A549 (cell line): Measurements from ENCODE around the gene SH3RF3. TPM values are rescaled to one million over a fixed set of nuclear protein-coding genes. Genes with fewer than 3 reads are reported as not detected.

Source experiments
- ATAC-seq, 2 experiments: fragments of 200-7000 bp in 1 of 2; fragments of >200 bp in 1 of 2; cut with Nextera tagmentation in 1 of 2; cut with Tn5 transposase in 1 of 2; 3 replicates each; pipeline versions ENCODE4 v1.8.0 to v1.9.1; 2018 to 2020; ENCODE audit warnings: mild to moderate bottlenecking in 1 of 2, moderate library complexity in 1 of 2
- CTCF ChIA-PET: fragments of 300-600 bp; sonication (Branson Sonifier 250); formaldehyde crosslinking; extraction: SDS; loops from one replicate; lab custom pipeline; 2021; ENCODE audit warnings: antibody characterized with exemption, inconsistent platforms; lab: Yijun Ruan, JAX
- POLR2A ChIA-PET: fragments of 350-600 bp; formaldehyde crosslinking; extraction: SDS; loops from one replicate; lab custom pipeline; 2021; ENCODE audit warnings: antibody characterized with exemption, inconsistent platforms; lab: Yijun Ruan, JAX
- DNase-seq, 2 experiments: peaks; one replicate each; pipeline versions ENCODE4 v3.0.0 to v3.0.0-alpha.2; 2011 to 2016; ENCODE audit warnings: low read depth in 1 of 2, low spot score in 1 of 2
- FAIRE-seq: peaks from 2 replicates; lab custom pipeline; 2011; peaks lifted over from hg19 to GRCh38; lab: Jason Lieb, UNC
- H3K27ac ChIP-seq, 2 experiments: fragments of >200 bp; sonication (Bioruptor Twin); formaldehyde crosslinking; 3 replicates each; pipeline ENCODE4 v1.5.1; 2016 to 2017
- H3K4me1 ChIP-seq: fragments of >200 bp; sonication (Bioruptor Twin); formaldehyde crosslinking; 3 replicates; pipeline ENCODE4 v1.6.1; 2016
- H3K4me2 ChIP-seq: fragments of >200 bp; sonication (Bioruptor Twin); formaldehyde crosslinking; 3 replicates; pipeline ENCODE4 v1.6.1; 2016
- H3K4me3 ChIP-seq: fragments of >200 bp; sonication (Bioruptor Twin); formaldehyde crosslinking; 3 replicates; pipeline ENCODE4 v1.5.1; 2016
- H3K9me3 ChIP-seq: fragments of >200 bp; sonication (Bioruptor Twin); formaldehyde crosslinking; 3 replicates; pipeline ENCODE4 v1.6.1; 2016
- BHLHE40 ChIP-seq: IDR thresholded peaks from 2 replicates; pipeline ENCODE4 v1.6.1; 2012; ENCODE audit warnings: low read depth, low read length, inconsistent platforms
- CHD2 ChIP-seq: fragments of 150-350 bp; IDR thresholded peaks from 2 replicates; pipeline ENCODE4 v1.6.1; 2014; ENCODE audit warnings: low read length; ENCODE audit not compliant: partially characterized antibody
- CTCF ChIP-seq: fragments of >200 bp; sonication (Bioruptor Twin); formaldehyde crosslinking; IDR thresholded peaks from 3 replicates; pipeline ENCODE4 v1.5.1; 2016
- EHMT2 ChIP-seq: fragments of 200-600 bp; sonication (generic); IDR thresholded peaks from 2 replicates; pipeline ENCODE4 v1.6.1; 2016; ENCODE audit warnings: antibody characterized with exemption, low read depth, mild to moderate bottlenecking, moderate library complexity
- ELK1 ChIP-seq: fragments of 150-350 bp; IDR thresholded peaks from 2 replicates; pipeline ENCODE4 v1.6.1; 2014; ENCODE audit warnings: low read depth, mild to moderate bottlenecking, low read length
- ESRRA ChIP-seq: fragments of 150-350 bp; IDR thresholded peaks from 2 replicates; pipeline ENCODE4 v1.6.1; 2014; ENCODE audit warnings: mild to moderate bottlenecking, low read length, borderline replicate concordance
- MAFK ChIP-seq: fragments of 450-650 bp; IDR thresholded peaks from 2 replicates; pipeline ENCODE4 v1.6.1; 2014; ENCODE audit not compliant: partially characterized antibody
- MAX ChIP-seq: IDR thresholded peaks from 2 replicates; pipeline ENCODE4 v1.6.1; 2012
- NPAS2 ChIP-seq: fragments of 250-450 bp; sonication (Bioruptor Pico); IDR thresholded peaks from 2 replicates; pipeline ENCODE4 v1.8.0; 2022; ENCODE audit warnings: mild to moderate bottlenecking, moderate library complexity, borderline replicate concordance
- PBX3 ChIP-seq: IDR thresholded peaks from 2 replicates; pipeline ENCODE4 v1.6.1; 2012
- REST ChIP-seq: fragments of 200-600 bp; sonication (generic); IDR thresholded peaks from 2 replicates; pipeline ENCODE4 v1.6.1; 2016; ENCODE audit warnings: antibody characterized with exemption, mild to moderate bottlenecking, moderate library complexity
- SMC3 ChIP-seq: fragments of >200 bp; sonication (Bioruptor Twin); formaldehyde crosslinking; IDR thresholded peaks from 3 replicates; pipeline ENCODE4 v1.6.1; 2018; ENCODE audit warnings: inconsistent platforms
- TP53 ChIP-seq: fragments of 250-450 bp; sonication (Bioruptor Pico); IDR thresholded peaks from 2 replicates; pipeline ENCODE4 v1.5.0; 2021; ENCODE audit warnings: mild to moderate bottlenecking, moderate library complexity
- USF2 ChIP-seq: fragments of 450-650 bp; IDR thresholded peaks from 2 replicates; pipeline ENCODE4 v1.6.1; 2014; ENCODE audit warnings: antibody characterized with exemption
- WGBS: methylation state at CpG from one replicate; pipeline ENCODE4 v1.1.6; 2017; ENCODE audit errors: missing lambda C conversion rate; 5-methylcytosine and 5-hydroxymethylcytosine counted together
- polyA plus RNA-seq, 4 experiments: library from polyadenylated mRNA; depleted of rRNA in 3 of 4; stranded (reverse); fragments of >200 nt; fragmentation: RNase III in 1 of 4; extraction: RNeasy Plus Mini Kit Qiagen cat#74134 plus additional on column Dnase treatment in 1 of 4; gene quantifications; 2 replicates in 3 of 4; 3 replicates in 1 of 4; pipeline ENCODE4 v1.2.3, GENCODE V29; 2011 to 2017

The SH3RF3 gene
- polyA plus RNA-seq, 2 of the 4 experiments (the other 2 are of a cell fraction): 0.04 to 0.21 TPM

- no peak for TF ChIP-seq ESRRA
- TF ChIP-seq EHMT2: no peak
- no peak for TF ChIP-seq MAFK
- TF ChIP-seq TP53 (CRISPR knock-in tag): no peak
- no peak for TF ChIP-seq ELK1
- no peak for TF ChIP-seq PBX3
- no peak for TF ChIP-seq MAX
- no peak for TF ChIP-seq USF2
- no peak for TF ChIP-seq REST
- TF ChIP-seq CHD2: no peak
- no peak for TF ChIP-seq SMC3
- TF ChIP-seq, all 56 proteins: peak for 0
- Histone ChIP-seq H3K27ac (0 out of 6 replicates have a peak overlapping the region, but pooled peaks of 1 of the 2 experiments have one; percentile 4), H3K9me3 (peaks cover 27% of the 10 kb centered on the region), H3K4me1 (no peaks in the 10 kb centered on the region), H3K4me3 (no peak overlapping the region), H3K4me2 (no peak overlapping the region)
- POLR2A ChIA-PET: no interaction called here
- CTCF ChIA-PET: no interaction called here
- WGBS: 26% methylated on average over 6 of the region's 8 CpGs
- DNase-seq (peak in 1 of 2 experiments; percentile 12), ATAC-seq (peak; percentile 58 to 61; a peak in 3 of 6 replicates), FAIRE-seq (no peak)
These were observed 309.9 kb downstream of the SH3RF3 start for GRCh38 chr2:109438773-109439389.

GRCh38 chr2:109439390-109439786 lies 310.4 kb downstream of the SH3RF3 start:
- Histone ChIP-seq H3K9me3 (peaks cover 30% of the 10 kb centered on the region), H3K4me2 (no peak overlapping the region), H3K27ac (no peak overlapping the region), H3K4me3 (no peak overlapping the region), H3K4me1 (no peaks in the 10 kb centered on the region)
- 58% methylated on average over 4 of the region's 4 CpGs for WGBS
- TF ChIP-seq NPAS2 (CRISPR knock-in tag) (no peak), USF2 (no peak)
- FAIRE-seq: no peak
- ChIA-PET POLR2A (no interaction called here), CTCF (no interaction called here)
- no peak for DNase-seq
- no peak for ATAC-seq

GRCh38 chr2:109439986-109440385 lies 311.0 kb downstream of the SH3RF3 start:
- CTCF ChIA-PET: no interaction called here
- FAIRE-seq: no peak
- peaks cover 36% of the 10 kb centered on the region for H3K9me3 ChIP-seq
- no peak for DNase-seq
- H3K4me1 ChIP-seq: no peaks in the 10 kb centered on the region
- H3K4me2 ChIP-seq: no peak overlapping the region
- H3K27ac ChIP-seq: no peak overlapping the region
- POLR2A ChIA-PET: no interaction called here
- no peak overlapping the region for H3K4me3 ChIP-seq
- no peak for ATAC-seq
- WGBS: 86% methylated on average over 7 of the region's 7 CpGs
- TF ChIP-seq BHLHE40: no peak
- TF ChIP-seq CTCF: no peak
- TF ChIP-seq, all 56 proteins: peak for 0
